NCI-H2196 treated with DMSO at 0.1 percent for 48 hours (cell line): ENCODE data around the gene TWIST2.

Source experiments
- DNase-seq: peaks from one replicate; lab custom pipeline; 2025; ENCODE audit not compliant: unreplicated experiment; lab: John Stamatoyannopoulos, UW

TWIST2 gene

GRCh38 chr2:238872026-238872425 lies 24.1 kb downstream of the TWIST2 start:
- no peak for DNase-seq

GRCh38 chr2:238872628-238873380 lies 24.9 kb downstream of the TWIST2 start:
- DNase-seq, result no peak

GRCh38 chr2:238873381-238873801 lies 25.5 kb downstream of the TWIST2 start:
- DNase-seq, result no peak

GRCh38 chr2:238873841-238874240 lies 26.0 kb downstream of the TWIST2 start:
- DNase-seq, result no peak

- no peak for DNase-seq
These were observed 26.6 kb downstream of the TWIST2 start for GRCh38 chr2:238874330-238875050.

- no peak for DNase-seq
These were observed 27.2 kb downstream of the TWIST2 start for GRCh38 chr2:238875101-238875470.

GRCh38 chr2:238875471-238876231 lies 27.8 kb downstream of the TWIST2 start:
- no peak for DNase-seq

GRCh38 chr2:238876232-238876630 lies 28.3 kb downstream of the TWIST2 start:
- DNase-seq, result no peak

- DNase-seq, result no peak
These were observed 30.3 kb downstream of the TWIST2 start for GRCh38 chr2:238878051-238878735.

- DNase-seq, result no peak
These were observed 31.2 kb downstream of the TWIST2 start for GRCh38 chr2:238879043-238879442.

- no peak for DNase-seq
These were observed 31.9 kb downstream of the TWIST2 start for GRCh38 chr2:238879621-238880377.

- no peak for DNase-seq
These were observed 33.6 kb downstream of the TWIST2 start for GRCh38 chr2:238881353-238882081.

- DNase-seq, result no peak
These were observed 34.3 kb downstream of the TWIST2 start for GRCh38 chr2:238882082-238882755.

GRCh38 chr2:238883421-238883901 lies 35.6 kb downstream of the TWIST2 start:
- DNase-seq, result no peak

GRCh38 chr2:238884122-238884811 lies 36.4 kb downstream of the TWIST2 start:
- no peak for DNase-seq

- no peak for DNase-seq
These were observed 37.0 kb downstream of the TWIST2 start for GRCh38 chr2:238884812-238885408.

- no peak for DNase-seq
These were observed 38.7 kb downstream of the TWIST2 start for GRCh38 chr2:238886453-238887094.

- DNase-seq, result no peak
These were observed 39.7 kb downstream of the TWIST2 start for GRCh38 chr2:238887616-238888015.
